Measurements from ENCODE around the gene KCNMB2. TPM values are rescaled to one million over a fixed set of nuclear protein-coding genes. Genes with fewer than 3 reads are reported as not detected.

KCNMB2 gene
- total RNA-seq, 1 donor from 2014 or later: 1.2 TPM

DNA sequence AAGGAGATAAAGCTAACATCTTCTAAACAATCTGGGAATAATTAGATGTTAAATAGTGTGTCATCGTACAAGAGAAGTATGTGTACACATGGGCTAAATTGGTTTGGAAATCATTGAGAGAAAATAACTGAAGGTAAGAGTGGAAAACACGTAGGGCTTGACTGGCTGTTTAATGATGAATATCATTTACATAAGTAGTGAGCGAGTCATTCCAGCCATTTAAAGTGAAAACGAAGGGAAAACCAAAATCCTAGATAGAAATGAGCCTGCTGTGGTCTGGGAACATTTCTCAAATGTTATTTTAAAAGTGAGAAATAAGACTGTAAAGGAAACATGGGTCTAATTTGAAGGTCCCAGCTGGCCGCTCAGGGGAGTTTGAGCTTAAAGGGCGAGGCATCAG lies 41.9 kb upstream of the KCNMB2 start:
- intact Hi-C loops (cut with DNase I): no loop called here
- Histone ChIP-seq H3K27me3 (no peaks in the 10 kb centered on the region), H3K27ac (no peak overlapping the region), H3K4me3 (no peak overlapping the region), H3K9me3 (no peaks in the 10 kb centered on the region), H3K36me3 (no peaks in the 10 kb centered on the region), H3K4me1 (no peaks in the 10 kb centered on the region)
- DNase-seq (no peak), ATAC-seq (no peak)
- TF ChIP-seq, protein P1, sequence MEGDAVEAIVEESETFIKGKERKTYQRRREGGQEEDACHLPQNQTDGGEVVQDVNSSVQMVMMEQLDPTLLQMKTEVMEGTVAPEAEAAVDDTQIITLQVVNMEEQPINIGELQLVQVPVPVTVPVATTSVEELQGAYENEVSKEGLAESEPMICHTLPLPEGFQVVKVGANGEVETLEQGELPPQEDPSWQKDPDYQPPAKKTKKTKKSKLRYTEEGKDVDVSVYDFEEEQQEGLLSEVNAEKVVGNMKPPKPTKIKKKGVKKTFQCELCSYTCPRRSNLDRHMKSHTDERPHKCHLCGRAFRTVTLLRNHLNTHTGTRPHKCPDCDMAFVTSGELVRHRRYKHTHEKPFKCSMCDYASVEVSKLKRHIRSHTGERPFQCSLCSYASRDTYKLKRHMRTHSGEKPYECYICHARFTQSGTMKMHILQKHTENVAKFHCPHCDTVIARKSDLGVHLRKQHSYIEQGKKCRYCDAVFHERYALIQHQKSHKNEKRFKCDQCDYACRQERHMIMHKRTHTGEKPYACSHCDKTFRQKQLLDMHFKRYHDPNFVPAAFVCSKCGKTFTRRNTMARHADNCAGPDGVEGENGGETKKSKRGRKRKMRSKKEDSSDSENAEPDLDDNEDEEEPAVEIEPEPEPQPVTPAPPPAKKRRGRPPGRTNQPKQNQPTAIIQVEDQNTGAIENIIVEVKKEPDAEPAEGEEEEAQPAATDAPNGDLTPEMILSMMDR (IDR thresholded peaks at IDR 0.05): no peak

DNA sequence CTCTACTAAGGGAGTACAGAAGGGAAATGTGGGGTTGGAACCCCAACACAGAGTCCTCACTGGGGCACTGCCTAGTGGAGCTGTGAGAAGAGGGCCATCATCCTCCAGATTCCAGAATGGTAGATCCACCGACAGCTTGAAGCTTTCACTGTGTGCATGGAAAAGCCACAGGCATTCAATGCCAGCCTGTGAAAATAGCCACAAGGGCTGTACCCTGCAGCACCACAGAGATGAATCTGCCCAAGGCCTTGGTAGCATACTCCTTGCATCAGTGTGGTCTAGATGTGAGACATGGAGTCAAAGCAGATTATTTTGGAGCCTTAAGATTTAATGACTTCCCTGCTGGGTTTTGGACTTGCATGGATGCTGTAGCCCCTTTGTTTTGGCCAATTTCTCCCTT lies 39.3 kb upstream of the KCNMB2 start:
- Histone ChIP-seq H3K9me3 (no peaks in the 10 kb centered on the region), H3K4me1 (no peaks in the 10 kb centered on the region), H3K27ac (no peak overlapping the region), H3K27me3 (no peaks in the 10 kb centered on the region), H3K36me3 (no peaks in the 10 kb centered on the region), H3K4me3 (no peak overlapping the region)
- ATAC-seq (no peak), DNase-seq (no peak)
- intact Hi-C loops (cut with DNase I): no loop called here
- TF ChIP-seq, protein P1 (IDR thresholded peaks at IDR 0.05): no peak

DNA sequence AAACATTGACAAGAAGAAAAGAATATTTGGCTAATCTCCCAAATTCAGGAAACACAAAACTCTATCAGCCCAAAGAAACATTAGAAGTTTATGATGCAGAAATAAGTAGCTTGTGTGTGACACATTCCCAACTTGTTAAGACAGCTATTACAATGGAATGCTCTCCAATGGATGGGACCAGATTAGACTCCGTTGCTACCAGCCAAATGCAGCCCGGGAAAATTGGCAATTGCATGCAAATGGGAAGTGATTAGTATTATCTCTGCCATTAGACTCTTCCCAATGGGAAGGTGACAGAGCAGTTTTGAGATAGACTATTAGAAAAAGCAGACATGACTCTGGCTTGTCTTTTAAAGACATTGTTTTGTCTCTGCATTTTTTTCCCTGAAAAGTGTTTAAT lies 37.4 kb upstream of the KCNMB2 start:
- intact Hi-C loops (cut with DNase I): no loop called here
- Histone ChIP-seq H3K27ac (no peak overlapping the region), H3K36me3 (no peaks in the 10 kb centered on the region), H3K27me3 (no peaks in the 10 kb centered on the region), H3K4me1 (no peaks in the 10 kb centered on the region), H3K4me3 (no peak overlapping the region), H3K9me3 (no peaks in the 10 kb centered on the region)
- DNase-seq (no peak), ATAC-seq (no peak)
- TF ChIP-seq, protein P1 (IDR thresholded peaks at IDR 0.05): no peak

DNA sequence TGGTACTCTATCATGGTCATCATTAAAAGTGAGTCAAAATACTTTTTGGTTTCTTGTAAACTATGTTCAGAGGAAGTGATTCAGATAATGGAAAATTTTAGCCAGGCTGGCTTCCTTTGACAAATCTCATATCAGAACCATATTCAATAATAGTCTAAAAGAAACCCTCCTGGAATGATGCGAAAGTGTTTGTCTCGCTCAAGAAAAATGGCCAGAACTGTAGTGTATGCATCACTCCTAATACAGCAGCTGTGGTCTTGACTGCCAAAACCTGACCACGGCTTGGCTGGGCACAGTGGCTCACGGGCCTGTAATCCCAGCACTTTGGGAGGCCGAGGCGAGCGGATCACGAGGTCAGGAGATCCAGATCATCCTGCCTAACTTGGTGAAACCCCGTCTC lies 35.6 kb upstream of the KCNMB2 start:
- Histone ChIP-seq H3K27ac (no peak overlapping the region), H3K4me1 (no peaks in the 10 kb centered on the region), H3K4me3 (no peak overlapping the region), H3K36me3 (no peaks in the 10 kb centered on the region), H3K9me3 (no peaks in the 10 kb centered on the region), H3K27me3 (no peaks in the 10 kb centered on the region)
- ATAC-seq (no peak), DNase-seq (no peak)
- intact Hi-C loops (cut with DNase I): no loop called here
- TF ChIP-seq, protein P1 (IDR thresholded peaks at IDR 0.05): no peak

DNA sequence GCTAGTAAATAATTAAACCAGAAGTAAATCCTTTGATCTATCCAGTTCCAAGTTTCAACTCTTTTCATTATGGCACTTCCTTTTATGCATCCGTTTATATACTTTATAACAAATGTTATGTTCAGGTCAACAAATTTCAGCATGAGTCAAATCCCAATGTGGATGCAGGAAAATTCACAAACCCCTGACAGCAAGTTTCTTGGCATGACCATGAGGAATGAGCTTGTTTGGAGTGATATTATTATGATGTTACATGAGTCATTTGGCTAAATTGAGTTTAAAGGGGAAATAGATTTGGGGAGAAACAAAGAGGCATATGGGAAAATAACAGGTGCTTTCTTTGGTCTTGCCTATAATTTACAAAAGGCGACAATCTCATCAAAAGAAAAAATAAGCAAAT lies 32.1 kb upstream of the KCNMB2 start:
- ATAC-seq (no peak), DNase-seq (no peak)
- H3K4me3 ChIP-seq: no peak overlapping the region
- no peaks in the 10 kb centered on the region for H3K4me1 ChIP-seq
- H3K27me3 ChIP-seq: no peaks in the 10 kb centered on the region
- H3K27ac ChIP-seq: no peak overlapping the region
- no peaks in the 10 kb centered on the region for H3K36me3 ChIP-seq
- intact Hi-C loops (cut with DNase I): no loop called here
- TF ChIP-seq, protein P1 (IDR thresholded peaks at IDR 0.05): no peak
- no peaks in the 10 kb centered on the region for H3K9me3 ChIP-seq

DNA sequence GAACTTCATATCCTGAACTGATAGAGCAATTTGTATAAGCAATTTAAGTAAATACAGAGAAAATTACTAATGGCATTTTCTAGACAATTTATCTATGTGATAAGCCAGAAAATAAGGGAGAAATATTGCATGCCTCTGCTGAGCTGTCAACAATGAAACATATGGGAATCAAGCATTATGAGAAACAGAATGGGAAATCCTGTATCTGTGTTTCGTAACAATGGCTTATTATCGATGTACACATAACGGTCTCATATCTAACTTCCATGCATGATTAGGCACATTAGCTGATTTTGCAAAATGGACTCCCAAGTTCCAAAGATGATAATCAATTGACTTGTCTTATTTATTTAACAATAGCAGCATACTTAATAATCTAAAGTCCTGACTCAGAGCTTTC lies 30.4 kb upstream of the KCNMB2 start:
- ATAC-seq (no peak), DNase-seq (no peak)
- no peaks in the 10 kb centered on the region for H3K9me3 ChIP-seq
- no peak overlapping the region for H3K27ac ChIP-seq
- H3K27me3 ChIP-seq: no peaks in the 10 kb centered on the region
- no peaks in the 10 kb centered on the region for H3K36me3 ChIP-seq
- H3K4me3 ChIP-seq: no peak overlapping the region
- TF ChIP-seq, protein P1 (IDR thresholded peaks at IDR 0.05): no peak
- no peaks in the 10 kb centered on the region for H3K4me1 ChIP-seq
- intact Hi-C loops (cut with DNase I): no loop called here

All from upper lobe of right lung (tissue), 1 donor.